NCI-H1092 treated with DMSO at 0.1 percent for 48 hours (cell line): ENCODE data around the gene ZMYM2.

Source experiments
- DNase-seq: peaks from one replicate; lab custom pipeline; 2025; lab: John Stamatoyannopoulos, UW

Gene ZMYM2

GRCh38 chr13:20134732-20135131 lies 176.2 kb downstream of the ZMYM2 start:
- no peak for DNase-seq

- no peak for DNase-seq
Measured at GRCh38 chr13:20136781-20137703, 178.5 kb downstream of the ZMYM2 start.

GRCh38 chr13:20137875-20138274 lies 179.3 kb downstream of the ZMYM2 start:
- DNase-seq = no peak

GRCh38 chr13:20140487-20140886 lies 182.0 kb downstream of the ZMYM2 start:
- DNase-seq = no peak
